Fibroblast of lung (primary cell): Measurements from ENCODE around the gene FAM3B.

Experiments used
- EZH2 ChIP-seq: IDR thresholded peaks from 2 replicates; pipeline ENCODE4 v1.5.1; 2012; ENCODE audit warnings: low read length, control low read depth, mild to moderate bottlenecking; ENCODE audit errors: missing control alignments
- TF ChIP-seq, protein P1 (sequence below), 2 donors: IDR thresholded peaks in 1 of 2; conservative IDR thresholded peaks in 1 of 2; 1 replicate in 1 of 2; 2 replicates in 1 of 2; pipeline ENCODE4 v1.5.1; 2011 to 2012; ENCODE audit warnings: low read length in 2 of 2, control low read depth in 1 of 2, inconsistent platforms in 1 of 2, low read depth in 1 of 2, mild to moderate bottlenecking in 1 of 2

DNA sequence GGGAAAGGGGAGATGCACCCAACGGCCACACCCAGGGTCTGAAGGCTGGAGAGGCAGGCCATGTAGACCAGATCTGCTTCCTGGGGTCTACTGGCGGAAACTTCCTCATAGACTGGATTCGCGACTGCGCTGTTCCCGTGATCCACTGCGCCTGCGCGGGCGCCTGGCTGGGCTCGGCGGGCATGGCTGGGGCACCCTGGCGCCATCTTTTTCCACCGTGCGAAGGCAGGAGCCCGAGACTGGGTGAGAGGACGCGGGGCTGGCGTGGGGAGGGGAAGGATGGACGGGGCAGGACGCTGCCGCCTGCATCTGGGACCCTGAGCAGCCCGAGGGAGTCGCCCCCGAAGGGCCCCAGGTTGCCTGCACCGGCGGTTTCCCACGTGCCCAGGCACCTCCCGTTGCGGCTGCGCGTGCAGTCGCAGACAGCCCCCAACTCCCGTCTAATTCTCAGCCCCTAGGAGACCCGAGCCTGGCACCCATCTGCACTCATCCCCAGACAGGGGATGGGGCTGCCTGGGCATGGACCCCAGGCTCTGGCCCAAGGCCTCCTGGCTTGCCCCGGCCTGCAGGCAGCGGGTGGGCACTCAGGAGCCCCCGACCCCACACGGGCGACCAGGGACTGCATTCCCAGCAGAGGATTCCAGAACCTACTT, 12.4 kb upstream of the FAM3B start:
- TF ChIP-seq, protein P1, sequence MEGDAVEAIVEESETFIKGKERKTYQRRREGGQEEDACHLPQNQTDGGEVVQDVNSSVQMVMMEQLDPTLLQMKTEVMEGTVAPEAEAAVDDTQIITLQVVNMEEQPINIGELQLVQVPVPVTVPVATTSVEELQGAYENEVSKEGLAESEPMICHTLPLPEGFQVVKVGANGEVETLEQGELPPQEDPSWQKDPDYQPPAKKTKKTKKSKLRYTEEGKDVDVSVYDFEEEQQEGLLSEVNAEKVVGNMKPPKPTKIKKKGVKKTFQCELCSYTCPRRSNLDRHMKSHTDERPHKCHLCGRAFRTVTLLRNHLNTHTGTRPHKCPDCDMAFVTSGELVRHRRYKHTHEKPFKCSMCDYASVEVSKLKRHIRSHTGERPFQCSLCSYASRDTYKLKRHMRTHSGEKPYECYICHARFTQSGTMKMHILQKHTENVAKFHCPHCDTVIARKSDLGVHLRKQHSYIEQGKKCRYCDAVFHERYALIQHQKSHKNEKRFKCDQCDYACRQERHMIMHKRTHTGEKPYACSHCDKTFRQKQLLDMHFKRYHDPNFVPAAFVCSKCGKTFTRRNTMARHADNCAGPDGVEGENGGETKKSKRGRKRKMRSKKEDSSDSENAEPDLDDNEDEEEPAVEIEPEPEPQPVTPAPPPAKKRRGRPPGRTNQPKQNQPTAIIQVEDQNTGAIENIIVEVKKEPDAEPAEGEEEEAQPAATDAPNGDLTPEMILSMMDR (conservative IDR thresholded peaks at IDR 0.05 in 1 of 2, IDR thresholded peaks at IDR 0.05 in 1 of 2; ENCODE audit: low read depth in 1 of 2, low read length in 2 of 2), result no peak
- TF ChIP-seq EZH2, result no peak
